Adipocyte (in vitro differentiated cells): Measurements from ENCODE around the gene FBXO11.
A peak's percentile ranks its signal among the peaks of the same experiment; 100 is the strongest.

Experiments used
- DNase-seq: peaks from one replicate; pipeline ENCODE4 v3.0.0-alpha.2; 2015; ENCODE audit warnings: low read depth
- H3K27me3 ChIP-seq: replicated peaks from 2 replicates; pipeline ENCODE4 v1.7.0; 2013; ENCODE audit warnings: mild to moderate bottlenecking, low read length, moderate library complexity; ENCODE audit not compliant: control insufficient read depth, insufficient read depth
- H3K36me3 ChIP-seq: 2 replicates; pipeline ENCODE4 v1.7.0; 2013; ENCODE audit warnings: low read length, mild to moderate bottlenecking, moderate library complexity; ENCODE audit not compliant: control insufficient read depth, insufficient read depth, severe bottlenecking
- H3K4me1 ChIP-seq: 2 replicates; pipeline ENCODE4 v1.7.0; 2013; ENCODE audit warnings: mild to moderate bottlenecking, low read length, moderate library complexity; ENCODE audit not compliant: control insufficient read depth, insufficient read depth
- H3K4me3 ChIP-seq: 2 replicates; pipeline ENCODE4 v1.7.0; 2013; ENCODE audit warnings: mild to moderate bottlenecking, low read length, moderate library complexity
- H3K9ac ChIP-seq: 2 replicates; pipeline ENCODE4 v1.7.0; 2013; ENCODE audit warnings: mild to moderate bottlenecking, low read length, moderate library complexity
- H3K9me3 ChIP-seq: 2 replicates; pipeline ENCODE4 v1.7.0; 2013; ENCODE audit warnings: mild to moderate bottlenecking, low read length, moderate library complexity; ENCODE audit not compliant: control insufficient read depth

Gene FBXO11

DNA sequence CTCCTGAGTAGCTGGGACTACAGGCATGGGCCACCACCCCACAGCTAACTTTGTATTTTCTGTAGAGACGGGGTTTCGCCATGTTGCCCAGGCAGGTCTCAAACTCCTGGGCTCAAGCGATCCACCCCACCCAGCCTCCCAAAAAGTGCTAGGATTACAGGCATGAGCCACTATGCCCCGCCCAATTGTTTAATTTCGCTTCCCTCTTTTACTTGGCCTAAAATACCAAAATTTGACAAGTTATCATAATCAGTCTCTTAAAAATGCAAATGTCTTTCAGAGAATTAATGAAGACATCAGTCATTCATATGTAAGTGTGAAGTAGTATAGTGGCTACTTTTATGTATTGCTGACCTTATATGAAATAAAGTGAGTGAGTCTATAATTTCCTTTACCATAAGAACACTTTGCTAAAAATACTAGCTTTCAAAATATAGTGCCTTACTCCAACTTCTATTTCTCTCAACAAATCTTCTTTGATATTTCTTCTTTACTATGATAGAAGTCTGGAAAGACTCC, 9.8 kb downstream of the FBXO11 start:
- no peak for DNase-seq
- Histone ChIP-seq H3K4me3 (no peak overlapping the region), H3K36me3 (peaks cover 3% of the 10 kb centered on the region), H3K27me3 (no peaks in the 10 kb centered on the region), H3K9me3 (no peaks in the 10 kb centered on the region), H3K4me1 (peaks cover 51% of the 10 kb centered on the region), H3K9ac (no peak overlapping the region)

DNA sequence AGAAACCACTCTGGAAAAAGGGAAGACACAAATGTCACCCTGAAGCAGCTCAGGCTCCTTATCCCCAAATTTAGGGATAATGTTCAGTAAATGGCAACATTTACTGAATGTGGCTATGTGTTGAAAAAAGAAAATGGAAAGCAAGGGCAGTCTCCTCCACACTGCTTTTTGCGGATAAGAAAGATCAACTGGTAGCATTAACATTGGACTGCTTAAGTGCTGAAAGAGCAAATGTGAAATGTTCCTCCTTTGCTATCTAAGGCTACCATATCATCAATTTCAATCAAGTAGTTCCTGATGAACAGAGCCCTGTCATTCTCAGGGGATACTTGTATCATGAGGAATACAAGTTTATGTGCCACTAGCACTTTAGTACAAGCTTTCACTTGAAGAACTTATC, 12.5 kb downstream of the FBXO11 start:
- peaks cover 3% of the 10 kb centered on the region for H3K36me3 ChIP-seq
- H3K27me3 ChIP-seq: no peaks in the 10 kb centered on the region
- peaks cover 44% of the 10 kb centered on the region for H3K4me1 ChIP-seq
- no peak for DNase-seq
- no peaks in the 10 kb centered on the region for H3K9me3 ChIP-seq
- no peak overlapping the region for H3K4me3 ChIP-seq
- no peak overlapping the region for H3K9ac ChIP-seq

DNA sequence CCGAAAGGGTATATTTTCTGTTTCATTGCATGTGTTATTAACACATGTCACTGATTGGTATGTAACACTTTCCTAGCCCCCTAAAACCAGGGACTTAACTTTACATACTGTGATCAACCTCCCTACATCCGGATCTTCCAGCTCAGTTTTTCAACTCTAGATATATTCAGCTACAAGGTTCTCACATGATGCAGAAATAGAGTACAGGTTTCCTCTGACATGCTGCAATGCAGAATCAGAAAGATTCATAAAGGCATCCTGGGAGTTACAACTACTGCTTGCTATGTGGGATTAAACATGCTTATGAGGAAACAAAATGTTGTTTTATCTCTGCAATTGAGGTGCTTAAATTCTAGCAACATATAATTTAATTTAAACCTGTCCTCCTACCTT, 14.0 kb downstream of the FBXO11 start:
- Histone ChIP-seq H3K4me3 (no peak overlapping the region), H3K9ac (no peak overlapping the region), H3K9me3 (no peaks in the 10 kb centered on the region), H3K27me3 (no peaks in the 10 kb centered on the region), H3K4me1 (peaks cover 34% of the 10 kb centered on the region), H3K36me3 (no peaks in the 10 kb centered on the region)
- no peak for DNase-seq

DNA sequence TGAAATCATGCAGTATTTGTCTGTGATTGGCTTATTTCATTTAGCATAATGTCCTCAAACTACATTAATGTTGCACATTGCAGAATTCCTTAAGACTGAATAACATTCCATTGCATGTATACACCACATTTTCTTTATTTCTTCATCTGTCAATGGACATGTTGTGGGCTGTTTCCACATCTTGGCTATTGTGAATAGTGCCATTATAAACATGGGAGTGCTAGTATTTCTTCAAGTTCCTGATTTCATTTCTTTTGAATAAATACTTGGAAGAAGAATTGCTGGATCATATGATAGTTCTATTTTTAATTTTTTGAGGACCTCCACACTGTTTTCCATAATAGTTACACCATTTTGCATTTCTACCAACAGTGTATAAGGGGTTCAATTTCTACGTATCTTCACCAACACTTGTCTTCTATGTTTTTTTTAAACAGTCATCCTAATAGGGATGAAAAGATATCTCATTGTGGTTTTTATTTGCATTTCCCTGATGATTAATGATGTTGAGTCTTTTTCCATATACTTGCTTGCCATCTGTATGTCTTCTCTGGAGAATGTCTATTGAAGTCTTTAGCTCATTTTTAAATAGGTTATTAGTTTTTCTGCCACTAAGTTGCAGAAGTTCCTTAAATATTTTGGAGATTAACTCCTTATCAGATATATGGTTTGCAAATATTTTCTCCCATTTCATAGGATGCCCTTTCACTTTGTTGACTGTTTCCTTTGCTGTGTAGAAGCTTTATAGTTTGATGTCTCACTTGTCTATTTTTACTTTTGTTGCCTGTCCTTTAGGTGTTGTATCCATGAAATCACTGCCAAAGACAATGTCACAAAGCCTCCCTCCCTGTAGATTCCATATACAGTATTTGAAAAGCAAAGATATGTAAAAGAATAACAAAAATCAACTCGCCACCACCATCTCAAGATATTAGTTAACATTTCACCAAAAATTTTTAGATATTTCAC, 14.6 kb downstream of the FBXO11 start:
- no peaks in the 10 kb centered on the region for H3K27me3 ChIP-seq
- no peak overlapping the region for H3K9ac ChIP-seq
- no peak overlapping the region for H3K4me3 ChIP-seq
- no peaks in the 10 kb centered on the region for H3K9me3 ChIP-seq
- H3K4me1 ChIP-seq: peaks cover 34% of the 10 kb centered on the region
- H3K36me3 ChIP-seq: no peaks in the 10 kb centered on the region
- DNase-seq: peak; percentile 74

DNA sequence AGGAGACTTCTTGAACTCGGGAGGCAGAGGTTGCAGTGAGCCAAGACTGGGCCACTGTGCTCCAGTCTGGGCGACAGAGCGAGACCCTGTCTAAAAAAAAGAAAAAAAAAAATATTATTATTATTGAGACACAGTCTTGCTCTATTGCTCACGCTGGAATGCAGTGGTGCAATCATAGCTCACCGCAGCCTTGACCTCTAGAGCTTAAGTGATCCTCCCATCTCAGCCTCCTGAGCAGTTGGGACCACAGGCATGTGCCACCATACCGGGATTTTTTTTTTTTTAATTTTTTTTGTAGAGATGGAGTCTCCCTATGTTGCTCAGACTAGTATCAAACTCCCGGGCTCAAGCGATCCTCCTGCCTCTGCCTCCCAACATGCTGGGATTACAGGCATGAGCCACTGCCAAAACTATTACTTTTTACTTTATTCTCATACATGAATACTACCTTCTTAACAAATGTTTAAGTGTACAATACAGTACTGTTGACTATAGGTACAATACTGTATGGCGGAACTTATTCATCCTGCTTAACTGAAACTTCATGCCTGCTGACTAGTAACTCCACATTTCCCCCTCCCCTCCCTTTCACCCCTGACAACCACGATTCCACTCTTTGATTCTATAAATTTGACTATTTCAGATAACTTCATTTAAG, 15.5 kb downstream of the FBXO11 start:
- no peaks in the 10 kb centered on the region for H3K36me3 ChIP-seq
- no peak overlapping the region for H3K9ac ChIP-seq
- H3K4me1 ChIP-seq: peaks cover 30% of the 10 kb centered on the region
- no peak for DNase-seq
- H3K4me3 ChIP-seq: no peak overlapping the region
- no peaks in the 10 kb centered on the region for H3K27me3 ChIP-seq
- H3K9me3 ChIP-seq: no peaks in the 10 kb centered on the region

DNA sequence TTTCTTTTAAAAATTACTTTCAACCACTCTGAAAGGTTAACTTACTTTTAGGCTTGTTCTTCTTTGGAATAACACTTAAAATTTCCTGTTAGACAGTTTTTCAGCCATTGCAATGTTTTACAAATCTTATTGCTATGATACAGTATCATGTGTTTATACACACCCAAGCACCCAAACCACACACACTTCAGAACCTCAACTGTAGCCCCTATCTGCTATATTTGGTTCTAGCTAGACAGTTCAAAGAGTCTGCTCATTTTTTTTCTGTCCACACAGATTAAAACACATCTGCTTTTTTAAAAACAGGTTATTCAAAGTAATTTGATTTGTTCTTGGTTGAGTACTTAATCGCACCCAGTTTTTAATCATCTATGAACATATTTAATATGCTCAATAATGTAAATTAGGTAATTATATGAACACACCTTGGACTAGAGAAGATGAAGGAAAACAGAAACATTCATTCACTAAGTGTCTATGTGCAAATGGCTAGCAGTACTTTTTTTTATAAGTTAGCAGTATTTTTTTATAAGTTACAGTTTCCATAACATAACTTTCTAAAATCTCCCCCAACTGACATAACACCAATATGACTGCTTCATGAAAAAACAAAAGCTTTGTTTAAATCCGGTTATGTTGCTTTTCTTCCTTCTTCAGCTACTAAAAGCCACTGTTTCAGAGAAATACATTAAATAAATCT, 17.6 kb downstream of the FBXO11 start:
- Histone ChIP-seq H3K9ac (no peak overlapping the region), H3K4me1 (peaks cover 14% of the 10 kb centered on the region), H3K27me3 (no peaks in the 10 kb centered on the region), H3K36me3 (peaks cover under 1% of the 10 kb centered on the region), H3K9me3 (no peaks in the 10 kb centered on the region), H3K4me3 (no peak overlapping the region)
- DNase-seq: no peak

DNA sequence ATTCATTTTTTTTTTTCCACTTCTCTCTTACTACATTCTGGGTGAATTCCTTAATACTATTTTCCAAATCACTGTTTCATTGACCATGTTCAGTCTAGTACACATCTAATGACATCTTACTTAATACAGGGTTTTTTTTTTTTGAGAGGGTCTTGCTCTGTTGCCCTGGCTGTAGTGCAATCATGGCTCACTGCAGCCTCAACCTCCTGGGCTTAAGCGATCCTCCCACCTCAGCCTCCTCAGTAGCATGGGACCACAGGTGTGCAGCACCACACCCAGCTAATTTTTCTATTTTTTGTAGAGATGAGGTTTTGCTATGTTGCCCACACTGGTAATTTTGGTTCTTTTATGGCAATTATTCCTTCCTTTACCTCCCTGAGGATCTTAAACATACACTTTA, 29.4 kb downstream of the FBXO11 start:
- DNase-seq: no peak
- Histone ChIP-seq H3K9ac (no peak overlapping the region), H3K27me3 (no peaks in the 10 kb centered on the region), H3K4me3 (no peak overlapping the region), H3K9me3 (peaks cover under 1% of the 10 kb centered on the region), H3K36me3 (no peaks in the 10 kb centered on the region), H3K4me1 (peaks cover 8% of the 10 kb centered on the region)

DNA sequence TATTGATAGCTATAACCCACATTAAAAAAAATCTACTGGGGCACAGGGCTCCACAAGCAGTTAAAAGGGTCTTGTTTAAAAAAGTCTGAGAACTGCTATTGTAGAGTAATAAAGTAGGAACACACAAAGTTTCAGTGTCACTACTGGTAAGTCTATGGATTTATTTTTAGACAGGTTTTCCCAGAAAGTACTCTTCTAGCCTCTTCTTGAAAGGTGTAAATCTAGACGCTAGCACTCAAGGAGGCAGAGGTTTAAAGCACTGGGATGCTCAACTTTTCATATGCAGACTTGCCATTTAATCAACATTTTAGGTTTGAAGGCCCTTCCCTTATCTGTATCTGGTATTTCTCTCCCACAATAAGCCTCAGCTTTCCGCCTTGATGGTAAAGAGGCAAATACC, 33.4 kb downstream of the FBXO11 start:
- Histone ChIP-seq H3K36me3 (no peaks in the 10 kb centered on the region), H3K27me3 (no peaks in the 10 kb centered on the region), H3K4me3 (no peak overlapping the region), H3K9me3 (no peaks in the 10 kb centered on the region), H3K9ac (no peak overlapping the region), H3K4me1 (peaks cover 24% of the 10 kb centered on the region)
- DNase-seq: no peak

DNA sequence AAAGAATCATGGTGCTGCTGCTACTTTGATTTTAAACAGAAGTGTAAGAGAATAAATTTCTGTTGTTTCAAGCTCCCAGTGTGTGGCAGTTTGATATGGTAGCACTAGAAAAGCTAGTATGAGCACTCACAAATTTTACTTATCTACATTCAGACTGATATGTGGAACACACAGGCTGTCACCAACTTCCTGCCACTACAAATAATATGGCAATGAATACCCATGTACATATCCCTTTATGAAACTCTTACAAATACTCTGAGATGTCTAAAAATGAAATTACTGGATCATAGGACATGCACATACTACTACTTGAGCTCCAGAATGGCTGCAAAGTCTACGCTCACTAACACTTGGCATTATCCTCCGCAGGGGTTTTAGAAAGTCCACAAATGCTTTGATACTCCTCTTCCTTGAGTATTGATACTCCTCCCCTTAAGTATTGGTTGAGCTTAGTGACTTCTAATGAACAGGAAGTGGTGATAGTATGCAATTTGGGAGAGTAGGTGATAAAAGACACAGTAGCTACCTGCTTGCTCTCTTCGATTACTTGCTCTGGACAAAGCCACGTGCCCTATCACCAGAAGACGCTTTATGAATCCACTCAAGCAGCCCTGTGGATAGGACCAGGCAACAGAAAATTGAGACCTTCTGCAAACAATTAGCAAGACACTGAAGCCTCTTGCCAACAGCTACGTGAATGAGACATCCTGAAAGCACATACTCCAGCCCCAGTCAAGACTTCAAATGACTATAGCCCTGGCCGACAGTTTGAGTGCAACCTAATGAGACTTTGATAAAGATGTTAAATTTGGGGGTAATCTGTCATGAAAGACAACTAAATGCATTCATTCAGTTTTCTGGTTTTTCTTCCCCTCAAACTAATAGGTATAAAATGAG, 35.4 kb downstream of the FBXO11 start:
- no peak for DNase-seq
- peaks cover 41% of the 10 kb centered on the region for H3K4me1 ChIP-seq
- H3K27me3 ChIP-seq: no peaks in the 10 kb centered on the region
- H3K9me3 ChIP-seq: no peaks in the 10 kb centered on the region
- no peaks in the 10 kb centered on the region for H3K36me3 ChIP-seq
- H3K9ac ChIP-seq: no peak overlapping the region
- no peak overlapping the region for H3K4me3 ChIP-seq

DNA sequence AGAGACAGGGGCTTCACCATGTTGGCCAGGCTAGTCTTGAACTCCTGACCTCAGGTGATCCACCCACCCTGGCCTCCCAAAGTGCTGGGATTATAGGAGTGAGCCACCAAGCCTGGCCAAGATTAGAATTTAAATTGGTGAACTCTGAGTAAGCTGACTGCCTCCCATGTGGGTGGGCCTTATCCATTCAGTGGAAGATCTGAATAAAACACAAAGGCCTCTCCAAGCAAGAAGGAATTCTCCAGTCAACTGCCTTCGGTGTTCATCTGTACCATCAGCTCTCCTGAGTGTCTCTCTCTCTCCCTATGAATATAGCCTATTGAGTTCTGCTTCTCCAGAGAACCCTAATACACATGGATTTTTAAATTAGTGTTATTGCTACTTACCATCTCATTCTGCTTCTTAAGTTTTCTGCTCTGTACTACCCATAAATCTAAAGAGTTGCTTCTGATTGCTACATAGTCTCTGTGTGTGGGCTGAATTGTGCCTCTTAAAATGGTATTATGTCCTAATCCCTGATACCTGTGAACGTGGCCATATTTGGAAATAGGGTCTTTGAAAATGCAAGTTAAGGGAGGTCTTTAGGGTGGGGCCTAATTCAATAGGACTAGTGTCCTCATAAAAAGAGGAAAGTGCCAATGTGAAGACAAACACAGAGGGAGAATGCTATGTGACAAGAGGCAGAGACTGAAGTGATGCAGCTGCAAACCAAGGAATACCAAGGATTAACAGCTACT, 36.3 kb downstream of the FBXO11 start:
- no peak for DNase-seq
- Histone ChIP-seq H3K9me3 (no peaks in the 10 kb centered on the region), H3K36me3 (no peaks in the 10 kb centered on the region), H3K4me1 (peaks cover 41% of the 10 kb centered on the region), H3K4me3 (no peak overlapping the region), H3K9ac (no peak overlapping the region), H3K27me3 (no peaks in the 10 kb centered on the region)
